B cell (primary cell): ENCODE data around the gene STOX2. TPM values are rescaled to one million over a fixed set of nuclear protein-coding genes. Genes with fewer than 3 reads are reported as not detected.

Experiments used
- ATAC-seq: fragments of 200-7000 bp; cut with Tn5 transposase; one replicate; pipeline ENCODE4 v1.10.0; 2021; ENCODE audit warnings: low read depth, mild to moderate bottlenecking, moderate number of reproducible peaks, moderate library complexity
- CTCF ChIA-PET: fragments of 350-600 bp; sonication (Branson Sonifier 250); formaldehyde crosslinking; loops from one replicate; lab custom pipeline; 2021; ENCODE audit warnings: antibody characterized with exemption, inconsistent platforms; lab: Charles Lee
- POLR2A ChIA-PET: fragments of 350-600 bp; sonication (Branson Sonifier 250); formaldehyde crosslinking; loops from one replicate; lab custom pipeline; 2021; ENCODE audit warnings: antibody characterized with exemption; lab: Charles Lee
- DNase-seq: peaks from one replicate; pipeline ENCODE4 v3.0.0; 2013
- H2AFZ ChIP-seq: 2 replicates; pipeline ENCODE4 v1.6.1; 2012; ENCODE audit warnings: mild to moderate bottlenecking, low read depth, low read length; ENCODE audit not compliant: insufficient read depth, poor library complexity, severe bottlenecking
- H3K27ac ChIP-seq, 2 donors: 1 replicate in 1 of 2; 2 replicates in 1 of 2; pipeline ENCODE4 v1.5.1; 2012 to 2013; ENCODE audit warnings: low read length in 2 of 2, mild to moderate bottlenecking in 2 of 2, moderate library complexity in 1 of 2
- H3K27me3 ChIP-seq, 4 experiments: fragments of 200-600 bp in 1 of 4; sonication (generic) in 1 of 4; replicated peaks in 1 of 4; 1 replicate in 2 of 4; 2 replicates in 2 of 4; pipeline versions ENCODE4 v1.6.1 to v1.7.0; 2013 to 2016; ENCODE audit warnings: low read length in 3 of 4, mild to moderate bottlenecking in 2 of 4, mixed read lengths in 1 of 4, moderate library complexity in 1 of 4; ENCODE audit not compliant: insufficient read depth in 4 of 4, control insufficient read depth in 3 of 4; ENCODE audit errors: control extremely low read depth in 1 of 4
- H3K36me3 ChIP-seq, 2 experiments: replicated peaks in 1 of 2; 1 replicate in 1 of 2; 2 replicates in 1 of 2; pipeline versions ENCODE4 v1.6.1 to v1.7.1; 2013; ENCODE audit warnings: low read length in 1 of 2; ENCODE audit not compliant: insufficient read depth in 2 of 2, control insufficient read depth in 1 of 2; ENCODE audit errors: control extremely low read depth in 1 of 2, extremely low read depth in 1 of 2
- H3K4me1 ChIP-seq, 2 donors: fragments of 200-600 bp in 1 of 2; sonication (generic) in 1 of 2; 1 replicate in 1 of 2; 2 replicates in 1 of 2; pipeline versions ENCODE4 v1.5.1 to v1.6.1; 2013 to 2017; ENCODE audit warnings: low read length in 2 of 2; ENCODE audit not compliant: control insufficient read depth in 2 of 2, insufficient read depth in 2 of 2
- H3K4me2 ChIP-seq: replicated peaks from 2 replicates; pipeline ENCODE3; 2012; ENCODE audit warnings: mild to moderate bottlenecking, low read depth, low read length; ENCODE audit not compliant: poor library complexity, severe bottlenecking
- H3K4me3 ChIP-seq, 5 experiments: fragments of 200-600 bp in 1 of 5; sonication (generic) in 1 of 5; 1 replicate in 3 of 5; 2 replicates in 2 of 5; pipeline versions ENCODE4 v1.5.1 to v1.7.0; 2011 to 2016; ENCODE audit warnings: low read length in 4 of 5, mild to moderate bottlenecking in 4 of 5, low read depth in 2 of 5, control low read depth in 1 of 5, moderate library complexity in 1 of 5; ENCODE audit not compliant: insufficient read depth in 1 of 5; ENCODE audit errors: control extremely low read depth in 1 of 5, extremely low read depth in 1 of 5
- H3K79me2 ChIP-seq: fragments of 200-600 bp; sonication (generic); one replicate; pipeline ENCODE4 v1.6.0; 2016; ENCODE audit warnings: low read length; ENCODE audit not compliant: control insufficient read depth, insufficient read depth
- H3K9ac ChIP-seq: fragments of 200-600 bp; sonication (generic); 2 replicates; pipeline ENCODE4 v1.6.1; 2017; ENCODE audit warnings: mild to moderate bottlenecking, low read length, moderate library complexity
- H3K9me3 ChIP-seq, 3 donors: one replicate each; pipeline versions ENCODE4 v1.6.1 to v1.7.1; 2013; ENCODE audit warnings: low read length in 2 of 3; ENCODE audit not compliant: control insufficient read depth in 2 of 3, insufficient read depth in 1 of 3; ENCODE audit errors: control extremely low read depth in 1 of 3
- H4K20me1 ChIP-seq: 2 replicates; pipeline ENCODE4 v1.6.0; 2012; ENCODE audit warnings: mild to moderate bottlenecking, low read length; ENCODE audit not compliant: insufficient read depth, control insufficient read depth, poor library complexity, severe bottlenecking
- H3K27ac Mint-ChIP-seq: one replicate; pipeline ENCODE4 v1.8.0; 2021; ENCODE audit warnings: mixed read lengths
- H3K27me3 Mint-ChIP-seq: one replicate; pipeline ENCODE4 v1.8.0; 2021; ENCODE audit warnings: mixed read lengths
- H3K4me1 Mint-ChIP-seq: one replicate; pipeline ENCODE4 v1.8.0; 2021; ENCODE audit warnings: mixed read lengths
- H3K4me3 Mint-ChIP-seq: one replicate; pipeline ENCODE4 v1.8.0; 2021; ENCODE audit warnings: mixed read lengths
- H3K9me3 Mint-ChIP-seq: one replicate; pipeline ENCODE4 v1.8.0; 2022; ENCODE audit warnings: mixed read lengths; ENCODE audit not compliant: insufficient read depth
- EZH2 ChIP-seq: IDR thresholded peaks from 2 replicates; pipeline ENCODE4 v1.6.1; 2012; ENCODE audit warnings: borderline replicate concordance, low read depth, mild to moderate bottlenecking, moderate library complexity, low read length; ENCODE audit not compliant: insufficient read depth, poor library complexity, severe bottlenecking
- WGBS: methylation state at CpG from one replicate; pipeline ENCODE4 v1.1.5; 2013; ENCODE audit warnings: missing lambda C conversion rate; ENCODE audit not compliant: insufficient coverage; 5-methylcytosine and 5-hydroxymethylcytosine counted together
- intact Hi-C: fragments of 100-400 bp; cut with micrococcal nuclease; formaldehyde crosslinking; loops from one replicate; pipeline ENCODE4 v1.10.0; 2022
- polyA plus RNA-seq: library from polyadenylated mRNA; depleted of rRNA; stranded (reverse); fragments of >200 nt; gene quantifications from 2 replicates; pipeline ENCODE4 v1.2.3, GENCODE V29; 2012
- total RNA-seq, 2 donors: library from RNA; stranded (reverse); fragments of 120-200 nt in 1 of 2; gene quantifications; 1 replicate in 1 of 2; 2 replicates in 1 of 2; pipeline versions ENCODE4 v1.2.3 to v1.2.4, GENCODE V29; 2013 to 2022
- TF ChIP-seq, protein P1 (sequence below): fragments of 200-600 bp; IDR thresholded peaks from one replicate; pipeline ENCODE4 v1.8.0; 2022; ENCODE audit warnings: antibody characterized with exemption, mild to moderate bottlenecking

STOX2 gene
- total and polyA plus RNA-seq, 2 donors (not counting 1 experiment from before 2014, with no cell fraction given): under 0.01 TPM; not detected in 1

DNA sequence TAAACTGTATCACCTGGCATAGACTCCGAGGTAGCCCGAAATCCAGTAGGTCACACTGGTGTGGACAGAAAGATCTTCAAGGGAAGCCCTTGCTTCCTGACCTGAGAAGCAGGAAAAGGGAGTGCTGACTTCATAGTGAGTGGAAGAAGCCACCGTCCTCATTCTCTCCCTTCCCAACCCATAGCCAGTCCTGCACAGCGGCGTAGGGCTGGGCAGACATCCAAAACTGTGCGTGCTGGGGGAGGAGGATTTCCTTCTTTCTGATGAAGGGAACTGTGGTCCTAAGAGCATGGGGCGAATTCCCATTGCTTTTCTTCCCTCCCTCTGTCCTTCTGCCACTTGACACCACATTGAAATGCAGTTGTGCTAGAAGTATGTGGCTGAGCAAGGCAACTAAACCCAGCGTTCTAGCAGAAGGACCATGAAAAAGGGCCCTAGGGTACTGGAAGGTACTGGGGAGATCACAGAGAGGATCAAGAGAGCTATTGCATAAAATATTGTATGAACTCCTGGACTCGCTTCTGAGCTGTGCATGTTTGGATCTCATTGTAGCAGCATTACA is 66.9 kb downstream of the STOX2 start:
- Mint-ChIP-seq H3K9me3 (peaks cover 9% of the 10 kb centered on the region), H3K4me3 (no peak overlapping the region), H3K27me3 (peaks cover 5% of the 10 kb centered on the region), H3K4me1 (no peaks in the 10 kb centered on the region), H3K27ac (no peak overlapping the region)
- 79% methylated on average over 2 of the region's 9 CpGs for WGBS
- ATAC-seq (no peak), DNase-seq (no peak)
- no peaks in the 10 kb centered on the region for H3K4me1 ChIP-seq
- H4K20me1 ChIP-seq: no peaks in the 10 kb centered on the region
- no peak for TF ChIP-seq EZH2
- TF ChIP-seq, protein P1, sequence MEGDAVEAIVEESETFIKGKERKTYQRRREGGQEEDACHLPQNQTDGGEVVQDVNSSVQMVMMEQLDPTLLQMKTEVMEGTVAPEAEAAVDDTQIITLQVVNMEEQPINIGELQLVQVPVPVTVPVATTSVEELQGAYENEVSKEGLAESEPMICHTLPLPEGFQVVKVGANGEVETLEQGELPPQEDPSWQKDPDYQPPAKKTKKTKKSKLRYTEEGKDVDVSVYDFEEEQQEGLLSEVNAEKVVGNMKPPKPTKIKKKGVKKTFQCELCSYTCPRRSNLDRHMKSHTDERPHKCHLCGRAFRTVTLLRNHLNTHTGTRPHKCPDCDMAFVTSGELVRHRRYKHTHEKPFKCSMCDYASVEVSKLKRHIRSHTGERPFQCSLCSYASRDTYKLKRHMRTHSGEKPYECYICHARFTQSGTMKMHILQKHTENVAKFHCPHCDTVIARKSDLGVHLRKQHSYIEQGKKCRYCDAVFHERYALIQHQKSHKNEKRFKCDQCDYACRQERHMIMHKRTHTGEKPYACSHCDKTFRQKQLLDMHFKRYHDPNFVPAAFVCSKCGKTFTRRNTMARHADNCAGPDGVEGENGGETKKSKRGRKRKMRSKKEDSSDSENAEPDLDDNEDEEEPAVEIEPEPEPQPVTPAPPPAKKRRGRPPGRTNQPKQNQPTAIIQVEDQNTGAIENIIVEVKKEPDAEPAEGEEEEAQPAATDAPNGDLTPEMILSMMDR: no peak
- POLR2A ChIA-PET: no interaction called here
- H2AFZ ChIP-seq: no peak overlapping the region
- CTCF ChIA-PET: no interaction called here
- H3K27ac ChIP-seq: no peak overlapping the region
- peaks cover 0 to 2% (median 0%) of the 10 kb centered on the region in 4 experiments for H3K27me3 ChIP-seq
- intact Hi-C loops: no loop called here
- H3K4me2 ChIP-seq: no peak overlapping the region
- H3K4me3 ChIP-seq: no peak overlapping the region
- peaks cover 3 to 11% (median 9%) of the 10 kb centered on the region in 3 donors for H3K9me3 ChIP-seq
- no peak overlapping the region for H3K9ac ChIP-seq
- no peaks in the 10 kb centered on the region for H3K36me3 ChIP-seq
- H3K79me2 ChIP-seq: no peaks in the 10 kb centered on the region

DNA sequence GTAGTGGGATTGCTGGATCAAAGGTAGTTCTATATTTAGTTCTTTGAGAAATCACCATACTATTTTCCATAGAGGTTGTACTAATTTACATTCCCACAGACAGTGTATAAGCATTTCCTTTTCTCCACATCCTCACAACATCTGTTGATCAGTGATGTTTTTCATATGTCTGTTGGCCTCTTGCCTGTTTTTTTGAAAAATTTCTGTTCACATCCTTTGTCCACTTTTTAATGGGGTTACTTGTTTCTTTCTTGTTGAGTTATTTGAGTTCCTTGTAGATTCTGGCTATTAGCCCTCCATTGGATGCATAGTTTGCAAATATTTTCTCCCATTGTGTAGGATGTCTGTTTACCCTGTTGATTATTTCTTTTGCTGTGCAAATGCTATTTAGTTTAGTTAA is 72.6 kb downstream of the STOX2 start:
- ChIA-PET CTCF (no interaction called here), POLR2A (no interaction called here)
- ATAC-seq: no peak
- Histone ChIP-seq H4K20me1 (no peaks in the 10 kb centered on the region), H3K79me2 (no peaks in the 10 kb centered on the region), H3K36me3 (no peaks in the 10 kb centered on the region), H3K27me3 (no peaks in the 10 kb centered on the region), H3K4me2 (no peak overlapping the region), H2AFZ (no peak overlapping the region), H3K4me3 (no peak overlapping the region), H3K9ac (no peak overlapping the region), H3K4me1 (no peaks in the 10 kb centered on the region), H3K27ac (no peak overlapping the region), H3K9me3 (peaks cover 3 to 9% (median 5%) of the 10 kb centered on the region in 3 donors)
- TF ChIP-seq, protein P1: no peak
- no peak for TF ChIP-seq EZH2
- peaks cover 9% of the 10 kb centered on the region for H3K9me3 Mint-ChIP-seq
- peaks cover 6% of the 10 kb centered on the region for H3K27me3 Mint-ChIP-seq
- no peak for DNase-seq
- H3K4me3 Mint-ChIP-seq: no peak overlapping the region
- H3K27ac Mint-ChIP-seq: no peak overlapping the region
- H3K4me1 Mint-ChIP-seq: no peaks in the 10 kb centered on the region
- intact Hi-C loops: no loop called here
